Colonic mucosa (tissue), 4 donors: ENCODE data around the gene EVI2B. TPM values are rescaled to one million over a fixed set of nuclear protein-coding genes. Genes with fewer than 3 reads are reported as not detected.

Experiments used
- DNase-seq: peaks from one replicate; pipeline ENCODE4 v3.0.0-alpha.2; 2020
- H3K27ac ChIP-seq: fragments of 200-600 bp; one replicate; pipeline ENCODE4 v1.8.0; 2021
- H3K27me3 ChIP-seq: fragments of 200-600 bp; one replicate; pipeline ENCODE4 v1.8.0; 2021
- H3K36me3 ChIP-seq: fragments of 200-600 bp; one replicate; pipeline ENCODE4 v1.8.0; 2021
- H3K4me1 ChIP-seq: fragments of 200-600 bp; one replicate; pipeline ENCODE4 v1.8.0; 2021; ENCODE audit warnings: mild to moderate bottlenecking
- H3K4me3 ChIP-seq: fragments of 200-600 bp; one replicate; pipeline ENCODE4 v1.8.0; 2021
- H3K9ac ChIP-seq, 2 donors: one replicate each; pipeline ENCODE4 v1.7.0; 2013; ENCODE audit warnings: control low read depth in 2 of 2, low read depth in 2 of 2, low read length in 2 of 2
- H3K9me3 ChIP-seq: fragments of 200-600 bp; one replicate; pipeline ENCODE4 v1.8.0; 2021
- intact Hi-C: fragments of 100-400 bp; cut with DNase I; formaldehyde crosslinking; loops from one replicate; pipeline ENCODE4 v1.14.1; 2022
- total RNA-seq, 2 donors: library from RNA; stranded (reverse); fragmentation: NEBNext Ultra II Directional in 1 of 2; extraction: Animal tissue kit (Norgen Biotek cat#: 25700) in 1 of 2; gene quantifications; one replicate each; pipeline ENCODE4 v1.2.1, GENCODE V29; 2021
- TF ChIP-seq, protein P1 (sequence below): fragments of 200-600 bp; IDR thresholded peaks from one replicate; pipeline ENCODE4 v1.8.0; 2022; ENCODE audit warnings: antibody characterized with exemption, mild to moderate bottlenecking
- donor health status: healthy.
- donor health status: DM: no; HTN: no; CAD: no.
- donor health status: DM: no; HTN: no; CAD: no.

Gene EVI2B
- total RNA-seq, 2 donors from 2014 or later, result 2.2 to 8.5 TPM

DNA sequence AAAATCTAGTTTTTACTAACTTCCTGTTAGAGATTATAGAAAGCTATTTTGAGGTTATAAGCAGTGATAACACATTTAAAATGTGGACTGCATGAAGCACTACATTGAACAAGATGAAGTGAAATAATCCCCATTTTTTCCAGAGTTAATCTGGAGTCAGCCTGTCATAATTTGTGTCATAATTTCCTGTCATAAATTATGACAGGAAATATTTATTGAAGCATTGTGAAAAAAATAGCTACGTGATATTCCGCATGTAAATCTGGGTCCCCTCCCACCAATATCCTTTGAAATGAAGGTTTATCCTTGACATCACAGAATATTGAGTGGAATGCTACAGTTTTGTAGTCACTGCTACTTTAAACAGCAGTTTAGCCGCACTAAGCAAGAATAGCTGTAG is 56.9 kb downstream of the EVI2B start:
- Histone ChIP-seq H3K4me3 (no peak overlapping the region), H3K27ac (no peak overlapping the region), H3K4me1 (no peaks in the 10 kb centered on the region), H3K27me3 (no peaks in the 10 kb centered on the region), H3K9me3 (no peaks in the 10 kb centered on the region), H3K9ac (no peak overlapping the region), H3K36me3 (peaks cover 3% of the 10 kb centered on the region)
- TF ChIP-seq, protein P1, sequence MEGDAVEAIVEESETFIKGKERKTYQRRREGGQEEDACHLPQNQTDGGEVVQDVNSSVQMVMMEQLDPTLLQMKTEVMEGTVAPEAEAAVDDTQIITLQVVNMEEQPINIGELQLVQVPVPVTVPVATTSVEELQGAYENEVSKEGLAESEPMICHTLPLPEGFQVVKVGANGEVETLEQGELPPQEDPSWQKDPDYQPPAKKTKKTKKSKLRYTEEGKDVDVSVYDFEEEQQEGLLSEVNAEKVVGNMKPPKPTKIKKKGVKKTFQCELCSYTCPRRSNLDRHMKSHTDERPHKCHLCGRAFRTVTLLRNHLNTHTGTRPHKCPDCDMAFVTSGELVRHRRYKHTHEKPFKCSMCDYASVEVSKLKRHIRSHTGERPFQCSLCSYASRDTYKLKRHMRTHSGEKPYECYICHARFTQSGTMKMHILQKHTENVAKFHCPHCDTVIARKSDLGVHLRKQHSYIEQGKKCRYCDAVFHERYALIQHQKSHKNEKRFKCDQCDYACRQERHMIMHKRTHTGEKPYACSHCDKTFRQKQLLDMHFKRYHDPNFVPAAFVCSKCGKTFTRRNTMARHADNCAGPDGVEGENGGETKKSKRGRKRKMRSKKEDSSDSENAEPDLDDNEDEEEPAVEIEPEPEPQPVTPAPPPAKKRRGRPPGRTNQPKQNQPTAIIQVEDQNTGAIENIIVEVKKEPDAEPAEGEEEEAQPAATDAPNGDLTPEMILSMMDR, result no peak
- DNase-seq, result no peak
- intact Hi-C loops, result no loop called here

DNA sequence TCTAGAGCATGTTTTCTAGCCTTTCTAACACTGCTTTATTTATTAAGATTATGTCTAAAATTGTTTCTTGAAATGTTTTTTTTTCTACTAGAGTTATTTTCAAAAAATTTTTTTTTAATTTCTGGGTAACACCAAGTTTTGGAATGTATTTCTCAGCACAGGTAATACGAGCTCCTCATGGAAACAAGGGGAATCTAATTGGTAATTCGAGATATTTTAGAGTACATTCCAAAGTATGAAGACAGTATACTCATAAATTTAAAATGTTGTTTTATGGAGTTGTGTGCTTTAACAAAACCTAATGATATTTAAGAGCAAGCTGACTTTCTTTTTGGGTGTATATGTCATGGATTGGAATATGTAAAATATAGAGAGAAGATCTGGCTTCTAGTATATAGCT is 59.2 kb downstream of the EVI2B start:
- Histone ChIP-seq H3K27me3 (no peaks in the 10 kb centered on the region), H3K27ac (no peak overlapping the region), H3K9me3 (no peaks in the 10 kb centered on the region), H3K4me1 (no peaks in the 10 kb centered on the region), H3K9ac (no peak overlapping the region), H3K36me3 (no peaks in the 10 kb centered on the region), H3K4me3 (no peak overlapping the region)
- TF ChIP-seq, protein P1, result no peak
- DNase-seq, result no peak
- intact Hi-C loops, result no loop called here

Other genes starting within 250 kb of the EVI2B start
- gene NF1, start 219.1 kb downstream of the EVI2B start, total RNA-seq, result 10 to 100 TPM; 38.5 to 49.1 TPM
- under 1 TPM in 1 of 2 donors, not detected in 1; 0.40 TPM for gene OMG, start 16.8 kb downstream of the EVI2B start, total RNA-seq
- gene EVI2A, start 7.6 kb upstream of the EVI2B start, total RNA-seq, result 1 to 10 TPM; 2.6 to 7.4 TPM
- 10 to 100 TPM; 41.5 to 46.0 TPM for gene RAB11FIP4, start 77.6 kb upstream of the EVI2B start, total RNA-seq